Keratinocyte (primary cell): Measurements from ENCODE around the gene EIF6. TPM values are rescaled to one million over a fixed set of nuclear protein-coding genes. Genes with fewer than 3 reads are reported as not detected.
A peak's percentile ranks its signal among the peaks of the same experiment; 100 is the strongest.

Experiments used
- DNase-seq: peaks from one replicate; pipeline ENCODE4 v3.0.0-alpha.2; 2011; ENCODE audit warnings: low read depth, missing footprints, low spot score
- FAIRE-seq: peaks from 2 replicates; lab custom pipeline; 2011; peaks lifted over from hg19 to GRCh38; lab: Jason Lieb, UNC
- H2AFZ ChIP-seq: 2 replicates; pipeline ENCODE4 v1.6.0; 2012; ENCODE audit warnings: low read length, control low read depth, inconsistent platforms; ENCODE audit not compliant: control insufficient read depth
- H3K27ac ChIP-seq: 2 replicates; pipeline ENCODE4 v1.5.1; 2011; ENCODE audit warnings: low read length; ENCODE audit not compliant: control insufficient read depth, insufficient read depth
- H3K27me3 ChIP-seq: 3 replicates; pipeline ENCODE4 v1.6.0; 2011; ENCODE audit warnings: low read length; ENCODE audit not compliant: control insufficient read depth, insufficient read depth; ENCODE audit errors: extremely low read depth
- H3K36me3 ChIP-seq, 2 experiments: 2 replicates in 1 of 2; 3 replicates in 1 of 2; pipeline ENCODE4 v1.5.1; 2011; ENCODE audit warnings: low read length in 2 of 2, mild to moderate bottlenecking in 1 of 2; ENCODE audit not compliant: control insufficient read depth in 2 of 2, insufficient read depth in 2 of 2; ENCODE audit errors: extremely low read depth in 1 of 2
- H3K4me1 ChIP-seq: 3 replicates; pipeline ENCODE4 v1.5.1; 2011; ENCODE audit warnings: low read length; ENCODE audit not compliant: control insufficient read depth, insufficient read depth; ENCODE audit errors: extremely low read depth
- H3K4me2 ChIP-seq: 3 replicates; pipeline ENCODE4 v1.6.0; 2011; ENCODE audit warnings: low read depth, low read length; ENCODE audit not compliant: control insufficient read depth, insufficient read depth; ENCODE audit errors: extremely low read depth
- H3K4me3 ChIP-seq, 3 experiments: fragments of 200-600 bp in 1 of 3; sonication (generic) in 1 of 3; 2 replicates in 2 of 3; 3 replicates in 1 of 3; pipeline ENCODE4 v1.5.1; 2011 to 2016; ENCODE audit warnings: low read length in 3 of 3, mild to moderate bottlenecking in 3 of 3, control low read depth in 2 of 3, inconsistent platforms in 1 of 3, low read depth in 1 of 3, mixed read lengths in 1 of 3, mixed run types in 1 of 3, moderate library complexity in 1 of 3; ENCODE audit not compliant: control insufficient read depth in 2 of 3, insufficient read depth in 2 of 3; ENCODE audit errors: extremely low read depth in 1 of 3
- H3K79me2 ChIP-seq: 2 replicates; pipeline ENCODE4 v1.6.0; 2012; ENCODE audit warnings: low read length; ENCODE audit not compliant: control insufficient read depth, insufficient read depth
- H3K9ac ChIP-seq: 3 replicates; pipeline ENCODE4 v1.6.0; 2011; ENCODE audit warnings: low read length; ENCODE audit not compliant: control insufficient read depth, insufficient read depth; ENCODE audit errors: extremely low read depth
- H3K9me1 ChIP-seq: 3 replicates; pipeline ENCODE4 v1.6.0; 2011; ENCODE audit warnings: low read length; ENCODE audit not compliant: control insufficient read depth, insufficient read depth; ENCODE audit errors: extremely low read depth
- H3K9me3 ChIP-seq: 2 replicates; pipeline ENCODE4 v1.5.1; 2012; ENCODE audit warnings: low read depth, low read length; ENCODE audit not compliant: control insufficient read depth
- H4K20me1 ChIP-seq: 3 replicates; pipeline ENCODE4 v1.6.0; 2011; ENCODE audit warnings: low read length; ENCODE audit not compliant: control insufficient read depth, insufficient read depth; ENCODE audit errors: extremely low read depth
- EZH2 ChIP-seq: IDR thresholded peaks from one replicate; pipeline ENCODE4 v1.6.1; 2012; ENCODE audit warnings: inconsistent platforms, mild to moderate bottlenecking, low read length, moderate library complexity
- dilution Hi-C: fragments of 300-500 bp; cut with MboI; formaldehyde crosslinking; loops from one replicate; pipeline ENCODE4 v1.7.0; 2020; ENCODE audit warnings: low sequenced_read_pairs; ENCODE audit not compliant: extremely low pct_ligation_motif_present
- polyA plus RNA-seq, 5 experiments: library from polyadenylated mRNA; depleted of rRNA in 3 of 5; stranded (reverse) in 3 of 5; stranded (forward) in 1 of 5; unstranded in 1 of 5; fragments of >200 nt; gene quantifications; 1 replicate in 1 of 5; 2 replicates in 3 of 5; 3 replicates in 1 of 5; pipeline versions ENCODE4 v1.2.1 to v1.2.3, GENCODE V29; 2011 to 2012; ENCODE audit warnings: missing spikeins in 2 of 5, low read depth in 1 of 5, low replicate concordance in 1 of 5
- TF ChIP-seq, protein P1 (sequence below), 3 experiments: IDR thresholded peaks in 1 of 3; conservative IDR thresholded peaks in 1 of 3; optimal IDR thresholded peaks in 1 of 3; 2 replicates in 2 of 3; 3 replicates in 1 of 3; pipeline versions ENCODE3 to v1.5.1; 2011; ENCODE audit warnings: low read length in 3 of 3, mild to moderate bottlenecking in 3 of 3, moderate library complexity in 2 of 3, control low read depth in 1 of 3, inconsistent platforms in 1 of 3; ENCODE audit not compliant: insufficient read depth in 2 of 3; ENCODE audit errors: extremely low read depth in 1 of 3

EIF6 gene
- polyA plus RNA-seq, 1 donor (not counting 4 experiments of a cell fraction or from before 2014, with no cell fraction given): 206 TPM

DNA sequence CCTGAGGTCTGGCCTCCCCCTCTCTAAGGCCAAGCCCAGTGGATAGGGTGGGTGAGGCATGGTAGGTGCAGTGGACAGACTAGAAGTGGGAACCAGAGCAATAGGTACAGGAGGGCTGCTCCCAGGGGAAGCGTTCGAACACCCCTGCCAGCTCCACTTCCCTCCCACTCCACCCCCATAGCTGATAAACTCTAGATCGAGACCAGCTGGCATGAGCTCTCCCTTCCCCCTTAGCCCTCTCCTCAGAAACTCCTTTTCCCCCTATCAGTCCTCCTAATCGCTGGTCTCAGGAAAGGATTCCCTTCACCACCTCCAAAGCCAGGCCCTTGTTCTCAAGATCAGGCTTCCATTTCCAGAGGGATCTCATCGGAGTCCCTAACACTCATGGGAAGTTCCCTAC, 13.7 kb upstream of the EIF6 start:
- Histone ChIP-seq H3K27ac (no peak overlapping the region), H3K4me2 (no peak overlapping the region), H3K79me2 (no peaks in the 10 kb centered on the region), H3K9ac (no peak overlapping the region), H3K27me3 (no peaks in the 10 kb centered on the region), H3K4me3 (no peak overlapping the region), H3K9me3 (no peaks in the 10 kb centered on the region), H3K4me1 (peaks cover 18% of the 10 kb centered on the region), H4K20me1 (no peaks in the 10 kb centered on the region), H2AFZ (no peak overlapping the region), H3K9me1 (no peaks in the 10 kb centered on the region), H3K36me3 (peaks cover 0 to 1% of the 10 kb centered on the region in 2 experiments)
- FAIRE-seq (peak; percentile 41), DNase-seq (no peak)
- dilution Hi-C loops: no loop called here
- TF ChIP-seq, protein P1, sequence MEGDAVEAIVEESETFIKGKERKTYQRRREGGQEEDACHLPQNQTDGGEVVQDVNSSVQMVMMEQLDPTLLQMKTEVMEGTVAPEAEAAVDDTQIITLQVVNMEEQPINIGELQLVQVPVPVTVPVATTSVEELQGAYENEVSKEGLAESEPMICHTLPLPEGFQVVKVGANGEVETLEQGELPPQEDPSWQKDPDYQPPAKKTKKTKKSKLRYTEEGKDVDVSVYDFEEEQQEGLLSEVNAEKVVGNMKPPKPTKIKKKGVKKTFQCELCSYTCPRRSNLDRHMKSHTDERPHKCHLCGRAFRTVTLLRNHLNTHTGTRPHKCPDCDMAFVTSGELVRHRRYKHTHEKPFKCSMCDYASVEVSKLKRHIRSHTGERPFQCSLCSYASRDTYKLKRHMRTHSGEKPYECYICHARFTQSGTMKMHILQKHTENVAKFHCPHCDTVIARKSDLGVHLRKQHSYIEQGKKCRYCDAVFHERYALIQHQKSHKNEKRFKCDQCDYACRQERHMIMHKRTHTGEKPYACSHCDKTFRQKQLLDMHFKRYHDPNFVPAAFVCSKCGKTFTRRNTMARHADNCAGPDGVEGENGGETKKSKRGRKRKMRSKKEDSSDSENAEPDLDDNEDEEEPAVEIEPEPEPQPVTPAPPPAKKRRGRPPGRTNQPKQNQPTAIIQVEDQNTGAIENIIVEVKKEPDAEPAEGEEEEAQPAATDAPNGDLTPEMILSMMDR (optimal IDR thresholded peaks at IDR 0.05 in 1 of 3, IDR thresholded peaks at IDR 0.05 in 1 of 3, conservative IDR thresholded peaks at IDR 0.05 in 1 of 3; ENCODE audit: extremely low read depth in 1 of 3, insufficient read depth in 2 of 3, low read length in 3 of 3): no peak
- no peak for TF ChIP-seq EZH2

DNA sequence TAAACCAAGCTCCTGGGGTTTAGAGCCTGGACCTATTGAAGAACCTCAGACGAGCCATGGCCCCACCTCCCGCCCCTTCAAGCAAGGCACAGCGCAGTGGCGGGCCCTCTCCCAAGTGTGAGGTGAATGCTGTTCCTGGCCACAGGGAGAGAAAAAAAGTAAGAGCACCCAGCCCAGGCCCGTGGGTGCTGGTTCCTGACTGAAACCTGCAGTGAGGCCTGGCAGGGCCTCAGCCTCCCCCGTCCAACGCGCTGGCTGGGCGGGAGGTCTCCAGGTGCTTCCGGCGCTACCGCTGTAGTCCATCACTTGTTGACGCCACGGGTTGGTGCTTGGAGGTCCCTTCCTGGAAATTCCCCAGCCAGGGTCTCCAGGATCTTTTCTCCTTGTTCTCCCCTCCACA, 13.2 kb upstream of the EIF6 start:
- no peak overlapping the region for H3K9ac ChIP-seq
- FAIRE-seq (no peak), DNase-seq (no peak)
- no peak overlapping the region for H3K4me2 ChIP-seq
- no peaks in the 10 kb centered on the region for H3K9me3 ChIP-seq
- peaks cover 13% of the 10 kb centered on the region for H3K4me1 ChIP-seq
- H3K27me3 ChIP-seq: no peaks in the 10 kb centered on the region
- H3K4me3 ChIP-seq: no peak overlapping the region
- H3K9me1 ChIP-seq: no peaks in the 10 kb centered on the region
- H3K79me2 ChIP-seq: no peaks in the 10 kb centered on the region
- H4K20me1 ChIP-seq: no peaks in the 10 kb centered on the region
- H3K27ac ChIP-seq: no peak overlapping the region
- TF ChIP-seq, protein P1 (optimal IDR thresholded peaks at IDR 0.05 in 1 of 3, IDR thresholded peaks at IDR 0.05 in 1 of 3, conservative IDR thresholded peaks at IDR 0.05 in 1 of 3; ENCODE audit: extremely low read depth in 1 of 3, insufficient read depth in 2 of 3, low read length in 3 of 3): no peak
- TF ChIP-seq EZH2: no peak
- no peak overlapping the region for H2AFZ ChIP-seq
- dilution Hi-C loops: no loop called here
- H3K36me3 ChIP-seq: no peaks in the 10 kb centered on the region
